HG03095 (cell line): ENCODE measurements around the gene LORICRIN.

Experiments used
- ATAC-seq: cut with Tn5 transposase; IDR thresholded peaks from one replicate; pipeline ENCODE4 v1.9.1; 2021; ENCODE audit warnings: moderate library complexity; ENCODE audit not compliant: unreplicated experiment

LORICRIN gene

DNA sequence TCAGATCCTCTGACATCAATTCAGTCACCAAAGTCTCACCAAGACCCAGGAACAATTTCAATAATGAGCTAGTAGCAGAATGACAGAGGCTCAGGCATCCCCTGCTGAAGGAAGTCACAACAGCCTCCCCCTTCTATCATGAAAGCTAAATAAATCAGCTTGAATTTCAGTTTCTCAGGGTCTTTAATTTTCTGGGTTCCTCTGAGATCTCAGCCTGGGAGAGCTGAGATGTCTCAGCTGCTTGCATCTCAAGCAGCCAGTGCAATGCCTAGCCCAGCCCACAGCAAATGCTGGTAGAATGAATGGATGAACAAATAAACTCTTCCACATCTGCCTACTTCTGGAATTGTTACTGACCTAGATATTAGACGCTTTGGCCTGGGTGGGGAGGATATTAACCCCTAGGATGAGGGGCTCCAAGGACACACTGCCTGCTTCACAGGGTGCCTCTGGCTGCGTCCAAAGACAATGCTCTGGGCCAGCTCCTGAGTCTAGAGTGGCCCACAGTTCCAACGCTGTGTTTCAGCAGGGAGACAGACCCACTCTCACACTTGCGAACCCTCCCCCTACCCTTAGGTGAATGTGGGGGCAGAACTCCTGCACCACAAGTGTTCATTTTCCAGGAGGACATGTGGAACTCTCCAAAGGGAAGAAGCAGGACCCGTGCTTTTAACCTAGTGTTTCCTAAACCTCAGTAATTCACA lies 11.2 kb upstream of the LORICRIN start:
- no peak for ATAC-seq

- ATAC-seq = no peak
Observed at GRCh38 chr1:153250166-153250565, 9.3 kb upstream of the LORICRIN start.

- ATAC-seq = no peak
Observed at GRCh38 chr1:153251087-153251486, 8.4 kb upstream of the LORICRIN start.

DNA sequence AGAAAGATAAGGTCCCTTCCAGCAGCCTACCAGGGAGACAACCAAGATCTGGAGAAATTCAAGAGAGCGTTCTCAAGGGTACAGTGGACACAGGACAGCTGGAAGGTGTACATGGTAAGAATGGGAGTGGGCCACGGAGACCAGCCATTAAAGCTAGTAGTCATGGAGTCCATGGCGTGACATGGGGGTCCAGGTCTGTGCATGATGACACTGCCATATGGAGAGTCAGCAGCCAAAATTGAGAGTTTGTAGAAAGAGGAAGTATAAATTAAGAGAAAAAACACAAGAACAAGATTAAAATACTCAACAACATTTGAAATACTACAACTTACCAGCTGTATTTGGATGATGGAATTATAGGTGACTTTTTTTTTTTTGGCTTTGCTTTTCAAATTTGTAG lies 7.9 kb upstream of the LORICRIN start:
- ATAC-seq = no peak

- no peak for ATAC-seq
Observed at GRCh38 chr1:153251988-153252387, 7.5 kb upstream of the LORICRIN start.

- ATAC-seq = no peak
Observed at GRCh38 chr1:153253076-153253475, 6.4 kb upstream of the LORICRIN start.

GRCh38 chr1:153253693-153254092 lies 5.8 kb upstream of the LORICRIN start:
- ATAC-seq = no peak

DNA sequence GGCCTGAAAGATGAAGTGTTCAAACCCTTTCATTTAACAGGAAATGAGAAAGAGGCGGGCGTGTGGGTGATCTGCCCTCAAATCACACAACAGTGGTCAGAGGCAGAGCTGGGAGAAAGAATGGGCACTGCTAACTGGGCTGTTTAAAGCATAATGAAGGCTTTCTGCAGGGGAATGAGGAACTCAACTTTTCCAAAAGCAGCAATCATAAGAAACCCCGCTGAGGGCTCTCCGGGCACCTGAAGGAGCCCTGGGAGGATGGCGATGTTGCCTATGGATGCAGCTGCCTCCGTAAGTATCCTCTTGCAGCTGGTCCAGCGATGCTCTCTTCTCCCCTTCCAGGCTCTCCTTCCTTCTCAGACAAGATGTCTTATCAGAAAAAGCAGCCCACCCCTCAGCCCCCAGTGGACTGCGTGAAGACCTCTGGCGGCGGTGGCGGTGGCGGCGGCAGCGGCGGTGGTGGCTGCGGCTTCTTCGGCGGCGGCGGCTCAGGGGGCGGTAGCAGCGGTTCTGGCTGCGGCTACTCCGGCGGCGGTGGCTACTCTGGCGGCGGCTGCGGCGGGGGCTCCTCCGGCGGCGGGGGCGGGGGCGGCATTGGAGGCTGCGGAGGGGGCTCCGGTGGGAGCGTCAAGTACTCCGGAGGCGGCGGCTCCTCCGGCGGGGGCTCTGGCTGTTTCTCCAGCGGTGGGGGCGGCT lies 1.2 kb downstream of the LORICRIN start:
- no peak for ATAC-seq

GRCh38 chr1:153261281-153262069 lies 2.0 kb downstream of the LORICRIN start:
- no peak for ATAC-seq

DNA sequence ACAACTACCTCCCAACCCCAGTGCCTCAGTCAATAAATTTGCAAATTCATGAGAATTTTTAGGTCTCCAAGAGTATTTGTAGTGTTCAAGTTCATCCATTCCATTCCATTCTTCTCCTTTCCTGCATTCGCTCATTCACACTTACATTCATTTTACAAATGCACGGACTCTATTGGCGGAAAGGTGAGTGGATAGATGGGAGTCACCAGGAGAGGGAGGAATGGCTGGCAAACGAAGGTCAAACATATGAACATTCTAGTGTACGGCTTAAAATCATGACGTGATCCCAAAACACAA lies 2.5 kb downstream of the LORICRIN start:
- no peak for ATAC-seq

DNA sequence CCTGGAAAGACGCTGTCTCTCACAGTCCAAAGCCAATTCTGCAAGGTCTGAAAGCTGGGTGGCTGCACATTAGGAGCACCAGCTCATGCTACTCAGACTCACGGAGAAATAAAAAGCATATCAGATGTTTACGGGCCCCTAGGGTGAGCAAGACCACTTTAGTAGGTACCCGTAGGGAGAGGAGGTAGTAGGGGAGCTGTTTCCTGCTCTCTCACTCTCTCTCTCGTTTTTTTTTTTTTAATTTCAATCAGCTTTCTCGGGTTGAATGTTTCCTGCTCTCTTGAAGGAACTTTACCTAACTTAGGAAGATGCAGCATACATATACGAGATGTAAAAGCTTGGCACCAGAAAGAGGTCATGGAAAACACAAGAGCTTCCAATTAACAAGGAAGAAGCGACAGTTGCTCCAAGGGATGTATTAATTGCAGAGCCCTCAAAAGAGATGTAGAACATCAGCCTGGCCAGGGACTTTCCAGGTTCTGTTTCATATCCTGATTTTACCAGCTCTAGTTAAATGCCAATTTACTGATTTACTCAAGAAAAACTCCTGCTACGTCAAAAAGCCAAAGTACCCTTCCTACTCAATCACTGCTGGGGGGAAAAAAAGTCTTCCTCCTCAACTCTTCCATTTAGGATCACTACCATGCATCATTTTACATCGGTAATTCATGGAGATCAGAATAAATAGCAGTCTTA lies 3.1 kb downstream of the LORICRIN start:
- ATAC-seq = no peak

DNA sequence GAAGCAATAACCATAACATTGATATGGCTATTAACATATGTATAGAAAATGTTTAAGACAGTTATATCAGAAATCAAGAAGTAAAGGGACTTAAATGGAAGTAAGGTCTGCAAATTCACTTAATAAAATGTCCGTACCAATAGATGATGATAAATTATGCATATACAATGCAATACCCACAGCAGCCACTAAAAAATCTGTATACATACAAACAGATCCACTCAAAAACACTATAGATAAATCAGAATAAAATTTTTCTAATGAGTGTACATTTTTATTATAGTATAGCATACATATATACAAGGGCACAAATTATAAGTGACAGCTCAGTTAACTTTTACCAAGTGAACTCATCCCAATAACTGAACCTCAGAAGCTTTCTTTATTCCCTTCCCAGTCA lies 6.0 kb downstream of the LORICRIN start:
- no peak for ATAC-seq

GRCh38 chr1:153271711-153272110 lies 12.2 kb downstream of the LORICRIN start:
- no peak for ATAC-seq

DNA sequence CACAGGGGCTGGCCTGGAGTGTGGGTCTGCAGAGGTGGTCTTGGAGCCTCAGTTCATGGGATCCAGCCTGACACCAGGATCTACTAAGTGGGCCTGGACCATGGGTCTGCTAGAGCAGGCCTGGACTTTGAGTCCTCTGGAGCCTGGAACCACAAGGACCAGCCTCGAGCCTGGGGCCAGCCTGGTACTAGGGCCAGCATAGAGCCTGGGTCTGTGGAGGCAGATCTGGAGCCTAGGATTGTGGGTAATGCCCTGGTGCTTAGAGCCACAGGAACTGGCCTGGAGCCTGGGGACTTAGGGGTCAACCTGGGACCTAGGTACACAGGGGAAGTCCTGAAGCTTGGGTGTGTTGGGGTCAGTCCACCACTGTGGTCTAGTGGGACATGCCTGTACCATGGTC lies 12.7 kb downstream of the LORICRIN start:
- no peak for ATAC-seq

DNA sequence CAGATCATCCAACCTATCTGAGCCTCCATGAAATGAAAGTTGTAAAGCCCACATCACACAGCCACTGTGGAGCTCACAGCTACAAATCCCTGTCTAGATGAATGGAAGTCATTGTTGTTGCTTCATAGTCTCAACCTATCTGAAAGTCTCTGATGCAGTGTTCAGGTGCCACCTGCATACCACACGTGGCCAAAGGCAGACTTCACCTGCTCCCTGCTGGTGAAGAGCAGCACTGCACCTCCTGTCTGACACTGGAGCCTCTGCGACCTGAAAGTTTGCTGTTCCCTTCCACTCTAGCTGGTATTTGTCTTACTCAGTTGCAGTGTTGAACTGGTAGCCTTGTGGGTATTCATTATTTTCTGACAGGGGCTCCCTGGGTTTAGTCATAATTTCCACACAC lies 18.4 kb downstream of the LORICRIN start:
- ATAC-seq = no peak

DNA sequence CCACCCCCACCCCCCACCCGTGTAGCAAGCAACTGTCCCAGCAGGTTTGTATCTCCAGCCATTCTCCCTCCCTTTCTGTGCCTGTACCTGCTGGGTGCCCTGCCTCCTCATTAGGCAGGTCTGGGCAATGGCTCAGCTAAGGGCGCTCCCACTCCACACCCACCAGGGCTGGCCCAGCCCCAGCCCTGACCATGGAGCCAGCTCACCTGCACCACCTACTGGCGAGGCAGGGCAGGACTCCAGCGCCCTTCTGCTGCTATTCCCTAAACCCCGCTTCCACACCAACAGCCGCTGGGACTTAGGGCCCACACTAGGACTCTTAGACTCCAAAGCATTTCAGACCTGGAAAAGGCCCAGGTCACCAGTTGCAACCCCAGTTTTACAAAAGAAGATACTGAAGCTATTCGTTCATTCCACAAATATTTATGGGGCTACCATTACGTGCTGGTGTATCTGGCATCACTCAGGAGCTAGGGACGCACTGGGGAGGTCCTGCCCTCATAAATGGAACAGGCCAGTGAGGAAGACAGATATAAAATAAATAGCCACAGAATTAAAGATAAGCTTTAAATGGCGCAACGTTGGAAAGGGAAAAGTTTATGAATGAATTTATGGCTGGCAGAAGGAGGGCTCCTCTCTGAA lies 29.3 kb downstream of the LORICRIN start:
- ATAC-seq = no peak

DNA sequence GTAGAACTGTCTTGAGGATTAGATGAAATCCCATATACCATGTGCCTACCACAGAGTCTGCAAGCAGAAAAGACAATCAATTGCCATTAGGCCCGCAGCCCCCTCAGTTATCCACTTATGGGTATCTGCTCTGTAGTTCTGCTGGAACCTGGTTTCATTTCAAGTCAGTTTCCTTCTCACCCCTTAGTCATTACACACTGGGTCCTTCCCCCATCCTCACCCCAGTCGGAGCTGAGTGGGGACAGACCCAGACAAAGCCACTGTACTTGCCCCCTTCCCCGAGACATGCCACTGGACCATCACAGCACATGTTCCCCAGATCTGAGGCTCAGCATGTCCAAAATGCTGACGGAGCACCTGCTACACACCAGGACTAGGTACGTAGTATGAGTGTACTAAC lies 32.0 kb downstream of the LORICRIN start:
- no peak for ATAC-seq

- no peak for ATAC-seq
Observed at GRCh38 chr1:153292185-153292584, 32.7 kb downstream of the LORICRIN start.

GRCh38 chr1:153292740-153293479 lies 33.4 kb downstream of the LORICRIN start:
- ATAC-seq = no peak

- ATAC-seq = no peak
Observed at GRCh38 chr1:153293480-153293775, 33.9 kb downstream of the LORICRIN start.

DNA sequence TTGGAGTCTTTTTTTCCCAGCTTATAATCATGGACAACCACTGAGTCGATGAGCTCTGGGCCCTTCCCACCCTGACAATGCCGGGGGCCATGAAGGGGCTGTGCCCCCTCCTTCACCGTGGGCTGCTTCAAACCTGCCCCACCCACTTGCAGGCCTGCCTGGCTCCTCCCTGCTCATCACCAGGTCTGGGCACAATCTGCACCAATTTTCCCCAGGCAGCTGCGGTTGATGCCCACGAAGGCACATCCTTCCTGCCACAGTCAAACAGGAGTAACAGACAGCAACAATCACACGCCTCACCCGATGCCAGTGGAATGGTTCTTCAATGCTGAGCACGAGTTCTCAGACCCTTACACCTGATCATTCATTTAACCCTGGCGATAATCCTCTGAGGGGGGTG lies 34.4 kb downstream of the LORICRIN start:
- no peak for ATAC-seq
